Activated CD8-positive, alpha-beta memory T cell treated with anti-CD3 and anti-CD28 coated beads, Interleukin-2, amount 50 U/mL, for 1 hour (primary cell): ENCODE results near the gene SH3BP5L.

Experiments used
- DNase-seq: peaks from one replicate; pipeline ENCODE4 v3.0.0-alpha.2; 2020; ENCODE audit errors: extremely low read depth

Gene SH3BP5L

DNA sequence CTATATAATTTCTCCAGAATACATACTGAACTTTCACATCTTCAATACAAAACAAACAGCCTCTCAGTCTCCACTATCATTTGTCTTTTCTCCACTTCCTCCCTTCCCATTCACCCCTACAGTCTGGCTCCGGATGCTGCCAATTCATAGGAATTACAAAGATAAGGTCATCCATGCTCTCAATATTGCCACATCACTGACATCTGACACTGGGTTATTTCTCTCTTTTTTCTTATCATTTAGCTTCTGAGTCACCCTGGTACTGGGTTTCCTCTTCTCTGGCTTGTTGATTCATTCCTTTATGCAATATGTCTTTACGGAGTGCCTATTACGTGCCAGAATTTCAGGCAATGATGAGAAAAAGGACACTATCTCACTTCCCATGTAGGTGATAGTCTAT is 3.1 kb upstream of the SH3BP5L start:
- DNase-seq: no peak

DNA sequence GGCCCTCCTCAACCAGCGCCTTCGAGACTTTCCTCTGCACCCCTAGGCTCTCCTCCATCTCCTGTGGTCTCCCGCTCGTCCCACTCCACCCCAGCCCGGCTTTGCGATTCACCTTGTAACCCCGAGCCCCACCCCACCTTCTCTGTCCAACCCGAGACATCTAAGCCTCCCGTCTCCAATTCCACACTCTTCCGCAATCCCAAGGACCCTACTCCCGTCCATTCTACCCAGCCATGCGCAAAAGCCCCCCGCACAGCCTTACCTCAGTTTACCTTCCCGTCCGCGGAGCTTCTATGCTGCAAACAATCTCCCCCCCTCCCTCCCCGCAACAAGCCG is 174 bp downstream of the SH3BP5L start:
- no peak for DNase-seq

DNA sequence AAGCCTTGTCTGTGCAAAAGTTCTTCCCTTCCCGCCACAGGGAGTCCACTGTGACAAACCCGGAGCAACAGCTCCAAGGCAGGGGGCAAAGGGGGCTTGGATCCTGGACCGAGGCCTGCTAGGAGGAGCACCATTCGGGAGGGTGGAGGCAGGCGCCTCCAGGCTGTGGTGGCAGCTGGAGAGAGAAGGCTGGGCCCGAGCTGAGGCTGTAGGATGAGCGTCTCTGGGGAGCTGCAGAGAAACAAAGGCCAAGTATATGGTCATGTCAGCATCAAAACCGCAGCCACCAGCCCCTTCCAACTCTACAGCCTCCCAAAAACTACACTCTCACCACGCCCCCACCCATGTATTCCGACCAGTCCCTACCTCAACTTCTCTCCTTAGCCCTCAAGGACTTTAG is 579 bp downstream of the SH3BP5L start:
- DNase-seq: no peak

DNA sequence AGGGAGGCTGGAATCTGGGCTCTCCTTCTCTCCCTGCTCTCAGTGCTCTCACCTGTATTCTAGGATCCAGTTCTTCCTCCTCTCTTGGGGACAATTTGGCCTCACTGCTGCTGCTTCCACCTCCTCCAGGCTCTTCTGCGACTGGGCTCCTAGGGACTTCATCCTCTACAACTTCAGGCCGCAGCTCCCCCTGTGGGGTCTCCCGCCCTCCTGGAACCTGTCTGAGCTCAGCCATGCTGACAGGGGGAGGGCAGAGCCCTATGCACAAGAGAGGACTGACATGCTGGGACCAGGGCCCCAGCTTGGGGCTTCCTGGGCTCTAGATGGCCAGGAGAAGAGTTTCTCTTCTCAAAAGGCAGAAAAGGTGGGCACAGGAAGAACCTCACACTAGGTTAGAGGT is 1.0 kb downstream of the SH3BP5L start:
- no peak for DNase-seq

DNA sequence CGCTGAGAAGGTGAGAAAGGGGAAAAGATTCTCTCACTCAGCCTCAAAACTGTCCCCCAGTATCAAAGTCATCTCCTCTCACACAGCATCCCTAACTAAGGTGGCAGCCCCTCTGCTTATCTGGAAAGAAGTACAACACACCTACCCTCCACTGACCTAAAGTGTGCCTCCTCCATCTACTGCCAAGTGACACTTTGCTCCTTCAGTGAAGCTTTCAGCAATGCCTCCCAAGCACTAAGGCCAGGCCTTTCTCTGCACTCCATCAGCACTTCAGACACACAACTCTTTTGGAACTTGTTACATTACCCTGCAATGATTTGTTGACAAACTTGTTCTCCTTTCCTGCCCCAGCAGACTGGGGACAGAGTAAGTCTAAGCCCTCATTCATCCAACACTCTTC is 1.4 kb downstream of the SH3BP5L start:
- no peak for DNase-seq

DNA sequence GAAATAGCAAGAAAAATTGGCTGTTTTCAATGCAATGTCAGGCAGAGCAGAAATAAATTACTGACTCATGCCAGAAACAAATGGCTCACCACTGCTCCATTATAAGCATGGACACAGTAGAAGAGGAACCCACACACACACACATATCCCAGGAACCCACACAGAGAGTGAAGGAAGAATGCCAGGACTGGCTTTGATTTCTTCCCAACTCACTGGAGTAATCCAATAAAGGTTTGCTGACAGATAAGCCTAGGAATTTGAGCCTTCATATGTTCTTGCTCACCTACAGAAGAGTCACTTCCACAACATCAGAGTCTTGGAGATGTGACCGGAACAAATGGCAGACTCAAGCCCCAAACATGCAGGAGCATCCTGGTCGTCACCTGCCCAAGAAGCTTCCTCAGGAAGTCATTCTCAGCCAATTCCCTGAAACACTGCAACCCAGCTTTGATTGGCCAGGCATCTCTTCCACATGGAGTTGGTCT is 2.2 kb downstream of the SH3BP5L start:
- no peak for DNase-seq

DNA sequence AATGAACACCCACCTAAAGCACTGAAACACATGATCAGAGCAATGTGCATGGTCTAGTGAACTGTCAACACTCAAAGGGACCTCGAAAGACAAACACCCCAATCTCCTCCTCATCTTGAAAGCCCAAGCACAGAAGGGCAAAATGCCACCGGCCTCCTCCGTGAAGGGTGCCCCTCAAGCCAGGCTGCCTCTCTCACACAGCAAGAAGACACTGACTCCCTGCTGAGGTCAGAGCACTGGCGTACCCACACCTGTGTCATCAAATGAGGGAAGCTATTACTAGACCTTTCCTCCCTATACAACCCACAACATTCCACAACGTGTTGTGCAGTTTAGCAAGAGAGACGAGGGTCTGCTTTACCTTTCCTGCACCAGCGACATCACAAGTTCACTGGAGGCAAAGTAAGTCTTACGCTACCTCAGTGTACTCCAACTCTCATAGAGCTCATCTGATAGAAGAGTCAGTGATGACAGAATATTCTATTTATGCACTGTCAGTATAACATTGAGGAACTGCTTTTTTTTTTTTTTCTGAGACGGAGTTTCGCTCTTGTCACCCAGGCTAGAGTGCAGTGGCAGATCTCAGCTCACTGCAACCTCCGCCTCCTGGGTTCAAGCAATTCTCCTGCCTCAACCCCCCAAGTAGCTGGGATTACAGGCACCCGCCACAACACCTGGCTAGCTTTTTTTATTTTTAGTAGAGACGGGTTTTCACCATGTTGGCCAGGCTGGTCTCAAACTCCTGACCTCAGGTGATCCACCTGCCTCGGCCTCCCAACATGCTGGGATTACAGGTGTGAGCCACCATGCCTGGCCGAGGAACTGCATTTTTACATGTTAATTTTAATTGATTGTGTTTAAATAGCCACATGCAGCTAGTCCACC is 3.3 kb downstream of the SH3BP5L start:
- no peak for DNase-seq

DNA sequence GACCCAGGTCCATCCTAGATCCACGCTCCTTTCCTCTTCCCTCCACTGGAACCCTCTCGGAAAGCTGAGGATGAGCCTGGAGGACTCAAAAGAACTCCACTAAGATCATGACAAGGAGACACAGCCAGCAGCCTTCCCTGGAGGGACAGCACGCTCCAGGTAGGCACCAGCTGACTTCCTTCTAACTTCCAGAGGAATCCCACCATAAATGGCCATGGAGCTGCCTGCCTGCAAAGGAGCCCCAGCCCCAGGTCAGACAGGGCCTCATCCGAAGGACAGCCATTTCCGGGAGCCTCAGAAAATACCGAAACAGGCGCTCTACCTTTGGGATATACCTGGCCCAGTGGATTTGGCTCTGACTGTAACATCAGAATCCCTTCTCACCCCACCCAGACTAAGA is 4.1 kb downstream of the SH3BP5L start:
- DNase-seq: no peak

DNA sequence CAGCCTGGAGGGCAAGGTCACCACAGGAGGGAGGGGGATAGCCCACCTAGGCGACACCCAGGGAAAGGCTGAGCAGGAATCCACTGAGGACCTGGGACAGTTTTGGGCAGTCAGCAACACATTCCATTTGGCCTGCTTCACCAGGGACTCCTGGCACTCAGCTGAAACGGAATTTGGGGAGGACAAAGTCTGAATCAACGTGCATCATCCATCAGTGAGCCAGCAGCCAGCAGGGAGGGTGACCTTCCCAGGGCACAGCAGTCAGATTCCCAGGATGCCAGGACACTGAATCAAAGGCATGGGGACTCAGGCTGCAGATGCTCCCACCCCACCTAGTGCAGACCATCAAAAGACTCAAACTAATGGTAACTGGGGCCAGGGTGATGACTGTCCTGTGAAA is 4.6 kb downstream of the SH3BP5L start:
- no peak for DNase-seq

DNA sequence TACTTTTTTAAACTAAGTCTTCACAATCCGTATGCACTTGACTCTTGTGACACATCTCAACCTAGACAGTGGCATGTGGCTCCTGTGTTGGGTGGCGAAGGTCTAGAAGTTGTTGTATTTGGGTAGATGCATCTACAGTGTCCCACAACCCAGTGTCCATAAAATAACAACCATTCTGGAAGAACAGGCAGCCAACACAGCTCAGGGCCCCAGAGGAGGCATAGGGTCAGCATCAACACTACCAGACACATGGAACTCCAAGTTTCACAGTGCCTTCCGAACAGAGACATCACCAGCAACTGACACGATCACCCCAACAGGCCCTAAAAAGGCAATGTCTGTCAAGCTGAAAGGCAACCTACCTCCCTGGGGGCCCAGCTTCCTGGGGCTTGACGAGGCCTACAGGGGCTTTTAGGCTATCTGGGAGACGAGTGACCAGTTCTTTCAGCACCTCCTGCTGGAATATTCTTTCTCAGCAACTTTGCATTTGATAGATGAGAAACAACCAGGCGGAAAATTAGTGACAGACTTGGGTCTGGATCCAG is 5.6 kb downstream of the SH3BP5L start:
- no peak for DNase-seq

DNA sequence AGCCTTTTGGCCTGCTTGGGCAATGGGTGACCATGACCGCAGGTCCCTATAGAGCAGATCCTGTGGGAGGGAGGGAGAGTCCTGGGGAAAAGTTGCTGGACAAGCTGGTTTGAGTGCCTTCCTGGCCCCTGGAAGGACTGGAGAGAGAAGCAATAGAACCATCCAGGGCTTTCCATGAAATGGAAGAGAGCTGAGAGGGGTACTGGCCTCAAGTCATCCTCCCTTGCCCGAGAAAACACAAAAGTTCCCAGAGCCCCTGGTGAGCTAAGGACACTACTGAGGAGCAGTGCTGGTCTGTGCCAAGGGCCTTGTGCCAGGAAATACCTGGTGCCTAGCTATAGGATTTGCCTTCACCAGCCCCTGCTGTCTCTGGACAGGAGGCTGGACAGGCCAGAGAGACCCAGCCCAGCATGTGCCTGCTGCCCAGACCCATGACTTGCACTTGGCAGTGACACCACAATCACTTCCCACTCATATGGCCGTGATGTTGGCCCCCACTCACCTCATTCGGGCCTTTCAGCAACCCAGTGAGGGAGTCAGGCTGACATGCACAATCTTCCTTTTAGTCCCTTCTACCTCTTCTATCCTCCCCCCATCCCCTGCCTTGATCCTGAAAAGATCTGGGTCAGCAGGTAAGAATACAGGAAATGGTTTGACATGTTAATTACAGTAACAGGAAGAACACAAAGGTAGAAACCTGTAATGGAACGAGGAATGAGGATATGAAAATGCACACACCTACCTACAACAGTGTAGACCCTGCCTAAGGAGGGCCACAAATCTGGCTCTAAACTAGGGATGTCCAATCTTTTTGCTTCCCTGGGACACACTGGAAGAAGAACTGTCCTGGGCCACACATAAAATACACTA is 7.0 kb downstream of the SH3BP5L start:
- DNase-seq: no peak

DNA sequence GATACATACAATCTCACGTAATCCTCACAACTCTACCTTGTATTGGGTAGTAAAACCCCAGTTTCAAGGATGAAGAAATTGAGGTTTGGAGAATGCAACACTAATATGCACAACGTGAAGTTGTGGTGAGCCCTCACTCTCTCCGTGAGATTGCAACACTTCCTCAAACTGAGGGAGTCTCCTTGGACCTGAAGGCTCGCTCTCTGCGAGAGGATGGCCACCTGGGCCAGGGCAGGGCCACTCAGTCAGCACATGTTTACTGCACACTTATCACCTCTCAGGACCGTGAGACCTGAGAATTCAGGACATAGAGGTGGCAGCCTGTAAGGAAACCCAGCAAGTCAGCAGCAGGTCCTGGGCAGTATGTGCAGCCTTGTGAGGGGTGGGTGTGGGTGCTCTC is 8.7 kb downstream of the SH3BP5L start:
- no peak for DNase-seq

DNA sequence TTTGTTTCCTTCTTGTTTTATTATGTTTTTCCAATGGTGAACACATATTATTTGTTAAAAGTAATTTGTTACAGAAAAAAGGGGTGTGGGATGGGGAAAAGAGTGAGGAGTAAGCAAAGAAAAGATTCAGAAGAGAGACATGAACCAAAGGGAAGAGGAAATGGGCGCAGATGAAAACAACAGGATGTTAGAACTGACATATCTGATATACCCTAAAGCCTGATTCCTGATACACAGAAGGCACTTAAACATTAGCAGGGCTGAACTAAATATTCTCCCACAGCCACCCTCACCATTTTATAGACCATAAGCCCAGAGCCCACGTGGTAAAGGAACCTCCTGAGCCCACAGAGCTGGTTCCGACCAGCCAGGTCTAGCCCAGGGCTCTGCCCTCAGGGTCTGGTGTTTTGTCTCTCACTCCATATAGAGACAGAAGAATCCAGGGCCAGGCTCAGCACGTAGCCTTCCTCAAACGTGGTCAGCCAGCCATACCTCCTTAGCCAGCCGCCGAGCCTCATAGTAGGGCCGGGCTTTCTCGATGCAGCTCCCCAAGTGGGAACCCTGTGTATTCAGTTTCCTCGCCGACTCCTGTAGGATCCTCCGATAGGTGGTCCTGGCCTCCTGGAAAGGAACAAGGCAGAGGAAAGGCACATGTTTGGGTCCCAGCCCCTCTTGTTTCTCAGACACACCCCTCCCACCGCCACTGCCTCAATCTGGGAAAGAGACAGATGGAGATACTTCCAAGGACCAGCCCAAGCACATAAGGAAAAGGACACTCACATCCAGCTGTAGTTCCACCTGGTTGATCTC is 9.5 kb downstream of the SH3BP5L start:
- DNase-seq: no peak

DNA sequence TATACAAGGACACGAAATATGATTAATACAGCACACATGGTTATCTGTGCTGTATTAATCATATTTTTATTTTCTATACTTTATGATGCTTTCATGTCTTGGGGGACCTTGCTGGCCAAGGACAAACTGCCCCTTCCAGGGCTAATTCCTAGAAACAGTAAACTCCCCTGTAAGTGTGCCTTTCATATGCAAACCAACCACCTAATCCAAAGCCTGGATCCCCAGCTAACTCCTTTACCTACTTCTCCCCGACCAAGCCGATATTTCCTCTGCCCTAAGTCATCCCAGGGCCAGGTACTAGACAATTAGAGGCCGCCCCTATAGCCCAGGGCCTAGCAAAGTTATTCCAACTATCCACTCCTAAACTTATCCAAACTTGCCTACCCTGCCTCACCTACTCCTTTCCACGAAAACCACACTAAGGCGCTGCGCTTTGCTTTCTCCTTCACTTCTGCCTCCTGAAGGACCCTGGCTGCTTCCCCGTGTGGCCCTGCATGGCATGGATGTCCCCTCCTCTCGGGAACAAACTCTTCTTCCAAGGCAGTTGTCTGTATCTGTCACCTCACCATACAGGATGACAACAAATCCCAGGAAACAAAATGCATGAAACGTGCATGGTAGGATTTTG is 10.2 kb downstream of the SH3BP5L start:
- DNase-seq: no peak

DNA sequence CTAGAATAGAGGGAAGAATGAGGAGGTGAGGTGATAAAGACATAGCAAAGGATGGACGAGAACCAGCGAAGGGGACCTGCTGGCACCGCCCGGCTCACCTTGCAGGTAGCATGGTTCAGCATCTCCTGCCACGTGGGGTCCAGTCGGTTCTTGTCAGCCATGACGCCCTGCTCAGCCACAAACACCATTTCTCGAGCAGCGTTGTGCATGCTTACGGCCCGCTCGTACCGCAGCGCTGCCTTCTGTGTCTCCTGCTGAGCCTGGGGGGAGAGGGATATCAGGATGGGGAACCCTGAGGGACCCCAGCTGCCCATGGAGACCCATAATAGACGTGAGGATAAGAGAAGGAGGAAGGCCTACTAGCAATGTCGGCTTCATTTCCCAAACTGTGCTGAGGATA is 11.4 kb downstream of the SH3BP5L start:
- no peak for DNase-seq

DNA sequence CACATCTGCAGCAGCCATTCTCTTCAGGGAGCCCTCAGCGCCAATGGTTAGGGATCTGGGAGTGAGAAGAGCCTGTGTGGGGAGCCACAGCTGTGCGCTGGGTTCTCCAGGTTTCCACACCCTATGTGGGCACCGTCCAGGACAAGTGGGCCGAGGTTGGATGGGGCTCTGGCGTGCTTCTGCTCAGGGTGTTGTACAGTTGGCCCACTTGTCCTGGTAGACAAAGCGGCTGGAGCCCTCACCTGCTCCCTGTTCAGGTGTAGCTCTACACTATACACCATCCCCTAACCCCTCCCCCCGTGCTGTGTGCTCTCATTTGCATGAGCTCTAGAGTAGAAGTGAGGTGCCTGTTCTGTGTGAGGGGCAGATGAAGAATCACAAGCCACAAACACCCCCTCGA is 12.2 kb downstream of the SH3BP5L start:
- no peak for DNase-seq

DNA sequence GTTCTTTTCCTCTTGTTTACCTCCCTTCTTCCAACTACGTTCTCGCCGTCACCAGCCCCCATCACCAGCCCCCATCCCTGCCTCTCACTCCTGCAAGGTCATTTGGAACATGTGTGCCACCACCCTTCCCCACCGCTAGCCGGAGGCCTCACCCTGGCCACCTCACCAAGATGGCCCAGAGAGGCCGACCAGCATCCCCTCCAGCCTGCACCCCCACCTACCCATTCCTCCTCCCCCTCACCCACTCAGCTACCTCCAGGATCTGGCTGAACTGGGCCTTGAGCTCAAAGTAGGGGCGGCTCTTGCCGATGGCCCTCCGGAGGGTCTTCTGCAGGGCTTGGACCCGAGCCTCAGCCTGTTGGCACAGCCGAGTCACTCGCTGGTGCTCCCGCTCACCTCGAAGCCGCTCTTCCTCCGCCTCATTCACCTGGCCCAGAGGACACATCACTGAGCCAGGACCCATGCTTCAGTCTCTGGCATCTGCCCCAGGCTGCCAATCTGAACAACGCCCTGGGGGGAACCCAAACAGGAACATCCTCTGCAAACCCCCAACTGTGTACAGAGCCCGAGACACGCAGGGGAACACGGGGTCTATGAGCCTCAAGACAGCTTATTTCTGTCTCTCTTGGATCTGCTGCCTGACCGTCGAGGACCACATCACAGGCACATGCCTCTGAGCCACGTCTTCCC is 12.8 kb downstream of the SH3BP5L start:
- DNase-seq: no peak

DNA sequence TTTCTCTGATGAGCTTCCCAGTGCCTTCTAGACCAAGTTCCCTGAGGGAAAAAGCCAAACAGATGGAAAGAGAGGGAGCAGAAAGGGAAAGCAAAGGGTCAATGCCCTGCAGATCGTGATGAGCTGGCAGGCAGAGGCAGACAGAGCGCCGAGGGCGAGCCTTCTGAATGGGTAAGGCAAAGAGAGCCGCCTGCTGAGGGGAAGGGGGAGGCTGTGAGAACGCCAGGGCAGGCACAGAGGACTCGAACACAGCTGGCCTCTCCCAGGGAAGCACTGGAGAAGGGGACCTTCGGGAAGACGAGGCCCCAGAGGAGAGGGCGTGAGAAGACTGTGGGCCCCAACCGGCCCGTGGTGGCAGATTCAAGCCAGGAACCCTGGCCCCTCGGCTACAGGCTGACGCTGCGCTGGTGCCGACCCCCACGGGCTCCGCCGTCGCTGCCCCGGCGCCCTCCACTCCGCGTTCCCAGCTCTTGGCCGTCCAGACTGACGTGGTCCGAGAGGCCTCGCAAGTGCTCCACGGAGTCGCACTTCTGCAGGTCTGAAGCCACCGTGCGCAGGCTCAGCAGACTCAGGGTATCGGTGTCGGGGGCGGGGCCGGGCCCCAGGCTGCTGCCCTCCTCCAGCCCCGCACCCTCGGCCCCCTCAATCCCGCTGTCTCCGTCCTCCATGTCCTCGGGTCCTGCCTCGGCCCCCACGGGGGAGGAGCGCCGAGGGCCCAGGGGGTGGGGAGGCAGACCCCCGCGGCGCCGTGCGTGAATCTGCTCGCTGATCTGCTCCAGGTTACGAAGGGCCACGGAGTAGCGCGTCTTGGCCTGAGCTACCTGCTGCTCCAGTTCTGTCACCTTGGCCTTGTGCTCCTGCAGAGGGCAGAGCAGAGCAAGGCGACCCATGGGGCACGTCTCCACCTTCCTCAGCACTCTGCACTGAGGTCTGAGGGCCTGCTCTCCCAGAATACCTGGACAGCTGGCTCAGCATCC is 13.9 kb downstream of the SH3BP5L start:
- no peak for DNase-seq

DNA sequence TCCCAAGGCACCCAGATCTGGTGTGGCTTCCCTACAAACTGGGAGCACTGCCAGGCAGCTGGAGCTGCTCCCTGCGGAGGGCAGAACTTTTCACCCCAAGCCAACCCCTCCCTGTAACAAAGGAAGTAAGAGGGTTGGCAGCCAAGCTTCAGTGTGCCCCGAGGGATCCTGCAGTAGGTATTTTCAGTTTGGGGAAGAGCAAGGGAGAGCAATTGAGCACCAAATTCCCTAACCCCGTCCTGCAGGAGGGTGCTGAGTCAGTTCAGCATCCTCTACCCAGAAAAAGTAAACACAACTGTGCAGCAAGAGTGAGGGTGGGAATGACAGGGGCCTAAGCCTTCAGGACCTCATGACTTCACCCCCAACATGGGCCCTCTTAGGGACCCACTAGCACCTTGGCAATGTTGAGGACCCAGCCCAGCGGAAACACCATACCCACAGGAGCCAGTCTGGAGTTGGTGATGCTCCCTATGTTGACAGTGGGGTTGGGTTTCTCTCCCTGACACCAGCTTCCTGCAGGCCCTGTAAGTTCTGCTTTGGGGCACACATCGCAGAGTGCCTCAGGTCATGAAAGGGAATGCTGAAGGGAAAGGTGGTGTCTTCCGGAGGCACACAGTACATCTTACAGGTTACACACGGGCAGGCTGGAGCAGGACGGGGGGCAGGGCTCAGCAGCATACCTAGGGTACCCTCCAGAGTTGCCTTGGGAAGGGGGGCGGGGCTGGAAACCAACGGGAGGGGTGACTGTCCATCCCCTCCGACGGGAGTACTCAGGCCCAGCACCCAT is 14.8 kb downstream of the SH3BP5L start:
- no peak for DNase-seq
